Glomerular endothelial cell (primary cell): ENCODE results near the gene TRPT1. TPM values are rescaled to one million over a fixed set of nuclear protein-coding genes. Genes with fewer than 3 reads are reported as not detected.
"Not testable (repeated sequence)": the region's sequence is repeated elsewhere in the genome, so short reads cannot be mapped to it uniquely, and the experiment has no call there.

ENCODE experiments used
- DNase-seq: peaks from one replicate; pipeline ENCODE4 v3.0.0-alpha.2; 2011; ENCODE audit warnings: low read depth, low spot score; ENCODE audit errors: extremely low read depth
- total RNA-seq: library from RNA; depleted of rRNA; stranded (reverse); fragments of >200 nt; gene quantifications from 2 replicates; pipeline ENCODE4 v1.2.3, GENCODE V29; 2015

TRPT1 gene
- total RNA-seq, 1 donor from 2014 or later: 47.4 TPM

DNA sequence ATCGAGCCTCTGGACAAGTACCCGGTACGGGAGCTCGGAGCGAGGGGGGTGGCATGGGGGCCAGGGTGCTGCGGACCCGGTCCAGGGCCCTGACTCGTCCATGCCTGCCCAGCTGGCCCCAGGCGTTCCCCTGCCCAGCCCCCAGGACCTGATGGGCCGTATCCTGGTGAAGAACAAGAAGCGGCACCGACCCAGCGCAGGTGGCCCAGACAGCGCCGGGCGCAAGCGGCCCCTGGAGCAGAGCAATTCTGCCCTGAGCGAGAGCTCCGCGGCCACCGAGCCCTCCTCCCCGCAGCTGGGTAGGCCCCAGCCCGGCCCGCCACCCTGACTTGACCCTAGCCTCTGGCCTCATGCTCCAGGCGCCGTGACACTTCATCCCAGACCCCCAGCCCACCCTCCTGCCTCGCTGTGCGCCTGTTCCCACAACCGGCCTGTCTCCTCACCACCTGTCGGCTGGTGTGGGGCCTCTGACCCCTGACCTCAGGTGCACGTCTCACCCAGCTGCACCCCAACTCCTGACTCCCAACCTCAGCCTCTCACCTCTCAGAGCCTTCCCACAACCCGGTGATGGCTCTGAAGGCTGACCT, 33.1 kb upstream of the TRPT1 start:
- DNase-seq: no peak

- no peak for DNase-seq
These were observed 32.4 kb upstream of the TRPT1 start for GRCh38 chr11:64258356-64258755.

- DNase-seq: no peak
These were observed 30.3 kb upstream of the TRPT1 start for GRCh38 chr11:64256300-64256699.

GRCh38 chr11:64255135-64256128, 29.4 kb upstream of the TRPT1 start:
- no peak for DNase-seq

DNA sequence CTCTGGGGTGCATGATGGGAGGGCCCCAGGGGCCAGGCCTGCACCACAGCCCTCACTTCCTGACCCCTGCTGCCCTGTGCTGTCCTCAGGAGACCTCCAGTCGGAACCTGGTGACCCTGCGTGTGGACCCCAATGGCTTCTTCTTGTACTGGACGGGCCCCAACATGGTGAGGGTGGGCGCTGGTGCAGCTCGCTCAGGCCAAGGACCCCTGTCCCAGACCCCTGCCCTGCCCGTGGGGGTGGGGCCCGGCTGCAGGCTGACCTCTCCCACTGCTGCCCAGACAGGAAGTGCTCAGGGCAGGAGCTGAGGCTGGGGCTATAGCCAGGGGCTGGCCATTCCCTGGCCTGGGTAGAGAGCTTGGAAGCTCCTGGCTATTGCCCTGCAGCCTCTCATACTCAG, 28.3 kb upstream of the TRPT1 start:
- no peak for DNase-seq

DNA sequence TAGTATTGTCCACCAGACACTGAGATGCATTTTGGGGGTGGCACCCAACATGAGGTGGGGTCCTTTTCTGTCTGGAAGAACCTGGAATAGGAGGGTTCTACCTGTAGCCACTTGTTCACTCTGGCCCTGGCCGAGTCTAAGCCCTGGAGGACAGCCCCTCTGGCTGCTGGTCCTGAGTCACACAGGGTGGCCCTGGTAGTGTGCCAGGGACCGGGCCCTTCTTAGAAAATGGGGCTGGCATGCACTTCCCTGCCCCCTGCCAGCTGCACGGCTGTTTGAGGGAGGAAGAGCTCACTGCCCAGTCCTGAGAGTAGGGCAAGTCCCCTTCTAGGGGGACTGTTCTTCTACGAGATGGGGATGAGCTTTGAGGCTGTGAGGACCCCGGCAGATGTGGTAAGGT, 27.5 kb upstream of the TRPT1 start:
- no peak for DNase-seq

DNA sequence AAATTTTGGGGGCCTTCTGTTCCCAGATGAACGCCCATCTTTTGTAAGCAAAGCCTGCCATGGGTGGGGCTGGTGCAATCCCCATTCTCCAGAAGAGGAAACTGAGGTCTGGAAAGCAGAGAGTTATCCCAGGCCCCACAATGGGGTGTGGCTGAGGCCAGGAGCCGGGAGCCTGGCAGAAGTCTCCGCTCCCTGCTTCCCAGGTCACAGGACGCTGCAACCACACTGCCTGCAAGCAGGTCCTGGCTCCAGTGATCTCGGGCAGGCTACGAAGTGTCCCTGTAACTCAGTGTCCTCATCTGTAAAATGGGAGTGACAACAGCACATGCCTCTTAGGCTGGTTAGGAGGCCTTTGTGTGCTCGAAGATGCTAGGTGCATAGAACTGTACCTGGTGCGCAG, 27.1 kb upstream of the TRPT1 start:
- DNase-seq: no peak

- no peak for DNase-seq
These were observed 26.3 kb upstream of the TRPT1 start for GRCh38 chr11:64252003-64252872.

DNA sequence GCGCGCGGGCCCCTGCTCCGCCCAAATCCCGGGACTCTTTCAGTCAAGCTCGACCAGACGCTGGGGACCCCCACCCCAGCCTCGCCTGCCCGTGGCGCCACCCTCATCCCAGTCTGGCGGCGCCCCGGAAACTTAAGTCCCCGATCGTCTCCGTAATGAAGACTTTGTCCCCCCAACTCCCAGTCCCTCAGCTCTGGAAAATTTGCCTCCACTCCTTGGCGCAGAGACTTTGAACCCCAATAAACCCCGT, 25.7 kb upstream of the TRPT1 start:
- DNase-seq: no peak

DNA sequence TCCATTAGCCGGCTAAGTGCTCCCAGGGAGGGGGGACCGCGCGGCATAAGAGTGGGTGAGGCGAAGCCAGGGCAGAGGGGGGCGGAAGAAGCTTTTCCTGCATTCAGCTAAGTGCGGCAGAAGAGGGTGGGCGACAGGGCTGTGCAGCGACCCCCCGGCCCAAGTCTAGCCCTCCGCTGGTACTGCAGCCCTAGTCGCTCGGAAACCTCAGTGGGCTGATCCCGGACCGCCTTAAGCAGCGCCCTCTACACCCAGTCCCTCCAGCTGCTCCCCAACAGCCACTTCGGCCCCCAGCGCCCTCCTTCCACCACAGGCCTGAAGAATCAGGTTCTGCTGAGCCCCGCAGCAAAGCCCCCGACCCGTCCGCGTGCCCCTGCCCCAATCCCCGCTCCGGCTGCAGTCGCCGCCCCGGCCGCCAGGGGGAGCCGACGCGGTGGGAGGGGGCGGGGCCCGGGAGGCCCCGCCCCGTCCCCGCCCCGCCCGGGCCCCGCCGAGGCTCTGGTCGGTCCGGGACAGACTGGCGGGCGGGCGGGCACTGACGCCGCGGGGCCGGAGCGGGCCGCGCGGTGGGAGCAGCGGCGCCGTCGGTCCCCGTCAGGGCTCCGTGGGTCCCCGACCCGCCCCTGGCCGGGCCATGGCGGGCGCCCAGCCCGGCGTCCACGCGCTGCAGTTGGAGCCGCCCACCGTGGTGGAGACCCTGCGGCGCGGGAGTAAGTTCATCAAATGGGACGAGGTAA, 25.2 kb upstream of the TRPT1 start, which contains the start of gene PLCB3:
TSS of gene PLCB3 (plus strand) at position 515 of the 737 bp plus-strand sequence. CDS start at position 635, 120 bp downstream.
- no peak for DNase-seq

GRCh38 chr11:64250415-64251015, 24.5 kb upstream of the TRPT1 start:
- DNase-seq: no peak

- DNase-seq: no peak
These were observed 23.8 kb upstream of the TRPT1 start for GRCh38 chr11:64249563-64250414.

DNA sequence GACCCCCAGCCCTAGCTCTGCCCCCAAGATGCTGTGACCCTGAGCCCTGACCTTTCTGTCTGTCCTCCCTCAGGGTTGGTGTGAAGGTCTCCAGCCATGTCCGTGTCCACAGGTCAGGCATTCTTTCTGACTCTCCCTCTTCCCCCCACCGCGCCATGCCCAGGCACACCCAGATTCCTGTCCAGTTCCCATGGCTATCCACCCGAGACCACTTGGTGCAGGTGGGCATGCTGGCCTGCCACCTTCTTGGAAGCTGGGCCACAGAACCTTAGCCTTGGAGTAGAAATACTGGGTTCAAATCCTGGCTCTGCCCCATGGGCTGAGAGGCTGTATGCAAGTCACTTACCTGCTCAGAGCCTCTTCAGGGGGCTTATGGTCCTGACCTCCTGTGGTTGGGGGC, 23.1 kb upstream of the TRPT1 start:
- no peak for DNase-seq

- no peak for DNase-seq
These were observed 22.6 kb upstream of the TRPT1 start for GRCh38 chr11:64248578-64248977.

- DNase-seq: no peak
These were observed 21.9 kb upstream of the TRPT1 start for GRCh38 chr11:64247729-64248531.

- DNase-seq: no peak
These were observed 21.1 kb upstream of the TRPT1 start, which contains the start of gene PPP1R14B for GRCh38 chr11:64246871-64247728. Gene PPP1R14B, minus strand, starts transcription at chr11:64246943. Its CDS starts 270 bp downstream, at chr11:64246673.

DNA sequence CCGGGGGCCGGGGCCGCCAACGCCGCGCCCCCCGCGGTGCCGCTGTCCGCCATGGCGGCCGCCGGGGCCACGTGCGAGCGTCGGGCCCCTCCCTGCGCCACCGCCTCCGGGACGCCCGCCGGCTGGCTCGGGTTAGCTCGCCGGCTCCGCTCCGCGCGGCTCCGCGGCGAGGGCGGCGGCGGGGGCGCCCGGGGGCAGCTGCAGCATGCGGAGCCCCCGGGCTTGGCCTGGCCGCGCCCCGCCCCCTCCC, 20.6 kb upstream of the TRPT1 start:
- not testable (repeated sequence) for DNase-seq
